ENCODE results near the gene BTBD6. TPM values are rescaled to one million over a fixed set of nuclear protein-coding genes. Genes with fewer than 3 reads are reported as not detected.

BTBD6 gene
- total and polyA plus RNA-seq, 2 experiments from 2014 or later, result 2.2 to 11.6 TPM

DNA sequence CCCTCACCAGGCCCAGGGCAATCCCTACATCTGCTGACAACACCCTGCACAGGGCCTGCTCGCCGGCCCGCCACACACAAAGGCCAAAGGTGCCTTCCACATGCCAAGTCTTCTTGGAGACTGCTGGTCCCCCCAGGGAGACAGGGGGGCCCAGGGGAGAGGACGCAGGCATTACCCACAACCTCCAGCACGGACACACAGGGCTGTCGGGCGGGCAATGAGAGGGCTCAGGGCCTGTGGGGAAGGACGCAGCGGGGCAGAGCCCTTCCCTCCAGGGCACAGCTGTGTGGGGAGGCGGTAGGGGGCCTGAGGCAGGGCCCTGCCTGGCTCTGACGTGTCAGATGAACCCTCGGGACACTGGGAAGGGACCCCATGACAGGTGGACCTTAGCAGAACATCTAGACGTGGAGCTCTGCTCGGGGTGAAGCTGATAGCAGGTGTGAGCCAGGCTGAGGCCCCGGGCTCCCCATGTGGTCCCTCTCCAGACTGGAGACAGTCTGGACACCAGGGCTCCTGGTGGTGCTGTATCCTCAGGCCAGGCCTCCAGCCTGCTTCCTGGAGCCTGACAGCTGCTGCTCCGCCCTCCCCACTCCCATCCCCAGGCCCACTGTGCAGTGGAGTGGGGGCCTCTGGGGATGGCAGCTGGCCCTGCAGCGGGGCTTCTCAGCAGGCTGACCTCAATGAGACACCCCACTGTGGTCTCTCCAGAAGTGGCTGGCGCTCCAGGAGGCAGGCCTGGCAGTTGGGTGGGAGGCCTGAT, 35.6 kb upstream of the BTBD6 start:
- Histone ChIP-seq H3K36me3 (ENCODE audit: insufficient read depth) (no peaks in the 10 kb centered on the region), H3K4me3 (no peak overlapping the region), H3F3A (replicated peaks; ENCODE audit: low read depth) (no peaks in the 10 kb centered on the region), H3K4me2 (no peak overlapping the region), H3K79me2 (replicated peaks; ENCODE audit: insufficient read depth) (no peaks in the 10 kb centered on the region), H4K20me1 (replicated peaks; ENCODE audit: insufficient read depth) (no peaks in the 10 kb centered on the region; the same call in 1 of the 2 replicates), H3K9me2 (ENCODE audit: insufficient read depth) (no peaks in the 10 kb centered on the region), H2AFZ (no peak overlapping the region), H3K4me1 (ENCODE audit: insufficient read depth) (no peaks in the 10 kb centered on the region), H3K27ac (ENCODE audit: low read depth) (no peak overlapping the region), H3K27me3 (ENCODE audit: insufficient read depth) (no peaks in the 10 kb centered on the region)
- no peak for DNase-seq (ENCODE audit: low spot score)
- no peaks in the 10 kb centered on the region for H3K4me1 Mint-ChIP-seq
- no peak for ATAC-seq
- no peaks in the 10 kb centered on the region; the same call in 2 of the 3 replicates for H3K9me3 Mint-ChIP-seq
- peaks cover 11% of the 10 kb centered on the region for H3K27me3 Mint-ChIP-seq (ENCODE audit: insufficient read depth, low read depth, poor library complexity)
- no peaks in the 10 kb centered on the region for H3K36me3 Mint-ChIP-seq (ENCODE audit: low read depth)
- no peak overlapping the region for H3K4me3 Mint-ChIP-seq
- TF ChIP-seq ZNF331 (CRISPR knock-in tag; IDR thresholded peaks at IDR 0.05; ENCODE audit: low read depth) (no peak), JUNB (IDR thresholded peaks at IDR 0.05; ENCODE audit: unreplicated experiment) (no peak), EZH2 (IDR thresholded peaks at IDR 0.05; ENCODE audit: low read depth, unreplicated experiment) (no peak), NANOG (IDR thresholded peaks at IDR 0.05; ENCODE audit: borderline replicate concordance) (no peak), STAT1 (IDR thresholded peaks at IDR 0.05; ENCODE audit: unreplicated experiment) (no peak), CREB1 (CRISPR knock-in tag; IDR thresholded peaks at IDR 0.05; ENCODE audit: low read depth) (no peak)
- TF ChIP-seq, protein P1, sequence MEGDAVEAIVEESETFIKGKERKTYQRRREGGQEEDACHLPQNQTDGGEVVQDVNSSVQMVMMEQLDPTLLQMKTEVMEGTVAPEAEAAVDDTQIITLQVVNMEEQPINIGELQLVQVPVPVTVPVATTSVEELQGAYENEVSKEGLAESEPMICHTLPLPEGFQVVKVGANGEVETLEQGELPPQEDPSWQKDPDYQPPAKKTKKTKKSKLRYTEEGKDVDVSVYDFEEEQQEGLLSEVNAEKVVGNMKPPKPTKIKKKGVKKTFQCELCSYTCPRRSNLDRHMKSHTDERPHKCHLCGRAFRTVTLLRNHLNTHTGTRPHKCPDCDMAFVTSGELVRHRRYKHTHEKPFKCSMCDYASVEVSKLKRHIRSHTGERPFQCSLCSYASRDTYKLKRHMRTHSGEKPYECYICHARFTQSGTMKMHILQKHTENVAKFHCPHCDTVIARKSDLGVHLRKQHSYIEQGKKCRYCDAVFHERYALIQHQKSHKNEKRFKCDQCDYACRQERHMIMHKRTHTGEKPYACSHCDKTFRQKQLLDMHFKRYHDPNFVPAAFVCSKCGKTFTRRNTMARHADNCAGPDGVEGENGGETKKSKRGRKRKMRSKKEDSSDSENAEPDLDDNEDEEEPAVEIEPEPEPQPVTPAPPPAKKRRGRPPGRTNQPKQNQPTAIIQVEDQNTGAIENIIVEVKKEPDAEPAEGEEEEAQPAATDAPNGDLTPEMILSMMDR (conservative IDR thresholded peaks at IDR 0.05; ENCODE audit: low read depth in 2 of 2), result no peak
- TF ChIP-seq, protein P2, sequence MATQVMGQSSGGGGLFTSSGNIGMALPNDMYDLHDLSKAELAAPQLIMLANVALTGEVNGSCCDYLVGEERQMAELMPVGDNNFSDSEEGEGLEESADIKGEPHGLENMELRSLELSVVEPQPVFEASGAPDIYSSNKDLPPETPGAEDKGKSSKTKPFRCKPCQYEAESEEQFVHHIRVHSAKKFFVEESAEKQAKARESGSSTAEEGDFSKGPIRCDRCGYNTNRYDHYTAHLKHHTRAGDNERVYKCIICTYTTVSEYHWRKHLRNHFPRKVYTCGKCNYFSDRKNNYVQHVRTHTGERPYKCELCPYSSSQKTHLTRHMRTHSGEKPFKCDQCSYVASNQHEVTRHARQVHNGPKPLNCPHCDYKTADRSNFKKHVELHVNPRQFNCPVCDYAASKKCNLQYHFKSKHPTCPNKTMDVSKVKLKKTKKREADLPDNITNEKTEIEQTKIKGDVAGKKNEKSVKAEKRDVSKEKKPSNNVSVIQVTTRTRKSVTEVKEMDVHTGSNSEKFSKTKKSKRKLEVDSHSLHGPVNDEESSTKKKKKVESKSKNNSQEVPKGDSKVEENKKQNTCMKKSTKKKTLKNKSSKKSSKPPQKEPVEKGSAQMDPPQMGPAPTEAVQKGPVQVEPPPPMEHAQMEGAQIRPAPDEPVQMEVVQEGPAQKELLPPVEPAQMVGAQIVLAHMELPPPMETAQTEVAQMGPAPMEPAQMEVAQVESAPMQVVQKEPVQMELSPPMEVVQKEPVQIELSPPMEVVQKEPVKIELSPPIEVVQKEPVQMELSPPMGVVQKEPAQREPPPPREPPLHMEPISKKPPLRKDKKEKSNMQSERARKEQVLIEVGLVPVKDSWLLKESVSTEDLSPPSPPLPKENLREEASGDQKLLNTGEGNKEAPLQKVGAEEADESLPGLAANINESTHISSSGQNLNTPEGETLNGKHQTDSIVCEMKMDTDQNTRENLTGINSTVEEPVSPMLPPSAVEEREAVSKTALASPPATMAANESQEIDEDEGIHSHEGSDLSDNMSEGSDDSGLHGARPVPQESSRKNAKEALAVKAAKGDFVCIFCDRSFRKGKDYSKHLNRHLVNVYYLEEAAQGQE (IDR thresholded peaks at IDR 0.05; ENCODE audit: unreplicated experiment), result no peak
- TF ChIP-seq, protein P3, sequence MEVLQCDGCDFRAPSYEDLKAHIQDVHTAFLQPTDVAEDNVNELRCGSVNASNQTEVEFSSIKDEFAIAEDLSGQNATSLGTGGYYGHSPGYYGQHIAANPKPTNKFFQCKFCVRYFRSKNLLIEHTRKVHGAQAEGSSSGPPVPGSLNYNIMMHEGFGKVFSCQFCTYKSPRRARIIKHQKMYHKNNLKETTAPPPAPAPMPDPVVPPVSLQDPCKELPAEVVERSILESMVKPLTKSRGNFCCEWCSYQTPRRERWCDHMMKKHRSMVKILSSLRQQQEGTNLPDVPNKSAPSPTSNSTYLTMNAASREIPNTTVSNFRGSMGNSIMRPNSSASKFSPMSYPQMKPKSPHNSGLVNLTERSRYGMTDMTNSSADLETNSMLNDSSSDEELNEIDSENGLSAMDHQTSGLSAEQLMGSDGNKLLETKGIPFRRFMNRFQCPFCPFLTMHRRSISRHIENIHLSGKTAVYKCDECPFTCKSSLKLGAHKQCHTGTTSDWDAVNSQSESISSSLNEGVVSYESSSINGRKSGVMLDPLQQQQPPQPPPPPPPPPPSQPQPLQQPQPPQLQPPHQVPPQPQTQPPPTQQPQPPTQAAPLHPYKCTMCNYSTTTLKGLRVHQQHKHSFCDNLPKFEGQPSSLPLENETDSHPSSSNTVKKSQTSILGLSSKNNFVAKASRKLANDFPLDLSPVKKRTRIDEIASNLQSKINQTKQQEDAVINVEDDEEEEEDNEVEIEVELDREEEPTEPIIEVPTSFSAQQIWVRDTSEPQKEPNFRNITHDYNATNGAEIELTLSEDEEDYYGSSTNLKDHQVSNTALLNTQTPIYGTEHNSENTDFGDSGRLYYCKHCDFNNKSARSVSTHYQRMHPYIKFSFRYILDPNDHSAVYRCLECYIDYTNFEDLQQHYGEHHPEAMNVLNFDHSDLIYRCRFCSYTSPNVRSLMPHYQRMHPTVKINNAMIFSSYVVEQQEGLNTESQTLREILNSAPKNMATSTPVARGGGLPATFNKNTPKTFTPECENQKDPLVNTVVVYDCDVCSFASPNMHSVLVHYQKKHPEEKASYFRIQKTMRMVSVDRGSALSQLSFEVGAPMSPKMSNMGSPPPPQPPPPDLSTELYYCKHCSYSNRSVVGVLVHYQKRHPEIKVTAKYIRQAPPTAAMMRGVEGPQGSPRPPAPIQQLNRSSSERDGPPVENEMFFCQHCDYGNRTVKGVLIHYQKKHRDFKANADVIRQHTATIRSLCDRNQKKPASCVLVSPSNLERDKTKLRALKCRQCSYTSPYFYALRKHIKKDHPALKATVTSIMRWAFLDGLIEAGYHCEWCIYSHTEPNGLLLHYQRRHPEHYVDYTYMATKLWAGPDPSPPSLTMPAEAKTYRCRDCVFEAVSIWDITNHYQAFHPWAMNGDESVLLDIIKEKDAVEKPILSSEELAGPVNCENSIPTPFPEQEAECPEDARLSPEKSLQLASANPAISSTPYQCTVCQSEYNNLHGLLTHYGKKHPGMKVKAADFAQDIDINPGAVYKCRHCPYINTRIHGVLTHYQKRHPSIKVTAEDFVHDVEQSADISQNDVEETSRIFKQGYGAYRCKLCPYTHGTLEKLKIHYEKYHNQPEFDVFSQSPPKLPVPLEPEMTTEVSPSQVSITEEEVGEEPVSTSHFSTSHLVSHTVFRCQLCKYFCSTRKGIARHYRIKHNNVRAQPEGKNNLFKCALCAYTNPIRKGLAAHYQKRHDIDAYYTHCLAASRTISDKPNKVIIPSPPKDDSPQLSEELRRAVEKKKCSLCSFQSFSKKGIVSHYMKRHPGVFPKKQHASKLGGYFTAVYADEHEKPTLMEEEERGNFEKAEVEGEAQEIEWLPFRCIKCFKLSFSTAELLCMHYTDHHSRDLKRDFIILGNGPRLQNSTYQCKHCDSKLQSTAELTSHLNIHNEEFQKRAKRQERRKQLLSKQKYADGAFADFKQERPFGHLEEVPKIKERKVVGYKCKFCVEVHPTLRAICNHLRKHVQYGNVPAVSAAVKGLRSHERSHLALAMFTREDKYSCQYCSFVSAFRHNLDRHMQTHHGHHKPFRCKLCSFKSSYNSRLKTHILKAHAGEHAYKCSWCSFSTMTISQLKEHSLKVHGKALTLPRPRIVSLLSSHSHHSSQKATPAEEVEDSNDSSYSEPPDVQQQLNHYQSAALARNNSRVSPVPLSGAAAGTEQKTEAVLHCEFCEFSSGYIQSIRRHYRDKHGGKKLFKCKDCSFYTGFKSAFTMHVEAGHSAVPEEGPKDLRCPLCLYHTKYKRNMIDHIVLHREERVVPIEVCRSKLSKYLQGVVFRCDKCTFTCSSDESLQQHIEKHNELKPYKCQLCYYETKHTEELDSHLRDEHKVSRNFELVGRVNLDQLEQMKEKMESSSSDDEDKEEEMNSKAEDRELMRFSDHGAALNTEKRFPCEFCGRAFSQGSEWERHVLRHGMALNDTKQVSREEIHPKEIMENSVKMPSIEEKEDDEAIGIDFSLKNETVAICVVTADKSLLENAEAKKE (CRISPR knock-in tag; IDR thresholded peaks at IDR 0.05), result no peak
- H3K27ac Mint-ChIP-seq, result no peak overlapping the region; the same call in 1 of the 2 replicates
